Measurements from ENCODE around the gene GALE. TPM values are rescaled to one million over a fixed set of nuclear protein-coding genes. Genes with fewer than 3 reads are reported as not detected.

The GALE gene
- total and polyA plus RNA-seq, 11 donors, result 6.2 to 20.8 (median 9.9) TPM

GRCh38 chr1:23757812-23758211, 42.7 kb downstream of the GALE start:
- H3K27ac ChIP-seq, result peak overlapping the region in 3 of 12 donors; percentile 3 to 43 (median 13)
- H3K9me3 ChIP-seq, result no peaks in the 10 kb centered on the region
- no peak for TF ChIP-seq CTCF (IDR thresholded peaks at IDR 0.05)
- no peak for TF ChIP-seq POLR2A (IDR thresholded peaks at IDR 0.05)
- H3K36me3 ChIP-seq, result peaks cover 0 to 100% (median 81%) of the 10 kb centered on the region in 9 donors
- intact Hi-C loops (cut with DNase I), result loop anchor here in 1 of 10 donors (10.0 kb wide), 1 partner anchor 203 kb away; the partner anchor contains the start of gene ID3
- H3K4me1 ChIP-seq, result peaks cover 0 to 68% (median 29%) of the 10 kb centered on the region in 12 donors
- 43 to 61% (median 48%) methylated on average over 1 of the region's 1 CpG for WGBS, 4 donors
- H3K27me3 ChIP-seq, result no peaks in the 10 kb centered on the region
- no peak for ATAC-seq
- no peak for DNase-seq
- no peak overlapping the region for H3K4me3 ChIP-seq

- ATAC-seq (no peak), DNase-seq (no peak)
- TF ChIP-seq CTCF (IDR thresholded peaks at IDR 0.05) (no peak), POLR2A (IDR thresholded peaks at IDR 0.05) (no peak)
- peaks cover 0 to 61% (median 23%) of the 10 kb centered on the region in 12 donors for H3K4me1 ChIP-seq
- 91 to 97% (median 92%) methylated on average over 3 of the region's 3 CpGs for WGBS, 4 donors
- intact Hi-C loops (cut with DNase I), result loop anchor here in 1 of 10 donors (10.0 kb wide), 1 partner anchor 202 kb away; the partner anchor contains the start of gene ID3
- H3K27ac ChIP-seq, result no peak overlapping the region
- no peaks in the 10 kb centered on the region for H3K27me3 ChIP-seq
- H3K9me3 ChIP-seq, result no peaks in the 10 kb centered on the region
- H3K4me3 ChIP-seq, result no peak overlapping the region
- H3K36me3 ChIP-seq, result peaks cover 0 to 100% (median 92%) of the 10 kb centered on the region in 9 donors
Observed at GRCh38 chr1:23756676-23757075, 43.9 kb downstream of the GALE start.

- no peaks in the 10 kb centered on the region for H3K27me3 ChIP-seq
- DNase-seq (no peak), ATAC-seq (no peak)
- no peak overlapping the region for H3K4me3 ChIP-seq
- peaks cover 0 to 41% (median 4%) of the 10 kb centered on the region in 12 donors for H3K4me1 ChIP-seq
- H3K36me3 ChIP-seq, result peaks cover 0 to 98% (median 79%) of the 10 kb centered on the region in 9 donors
- TF ChIP-seq POLR2A (IDR thresholded peaks at IDR 0.05) (no peak), CTCF (IDR thresholded peaks at IDR 0.05) (no peak)
- H3K9me3 ChIP-seq, result no peaks in the 10 kb centered on the region
- H3K27ac ChIP-seq, result no peak overlapping the region
- 85 to 97% (median 93%) methylated on average over 1 of the region's 1 CpG for WGBS, 4 donors
- intact Hi-C loops (cut with DNase I), result loop anchor here in 1 of 10 donors (10.0 kb wide), 1 partner anchor 198 kb away; the partner anchor contains the start of gene ID3
Observed at GRCh38 chr1:23752909-23753308, 47.6 kb downstream of the GALE start.

- Histone ChIP-seq H3K27ac (peak overlapping the region in 1 of 12 donors; percentile 4), H3K4me3 (no peak overlapping the region), H3K36me3 (peaks cover 0 to 98% (median 69%) of the 10 kb centered on the region in 9 donors), H3K4me1 (peaks cover 0 to 45% (median 8%) of the 10 kb centered on the region in 12 donors), H3K27me3 (no peaks in the 10 kb centered on the region), H3K9me3 (no peaks in the 10 kb centered on the region)
- ATAC-seq (no peak), DNase-seq (no peak)
- intact Hi-C loops (cut with DNase I), result loop anchor here in 1 of 10 donors (10.0 kb wide), 1 partner anchor 197 kb away; the partner anchor contains the start of gene ID3
- TF ChIP-seq CTCF (IDR thresholded peaks at IDR 0.05) (no peak), POLR2A (IDR thresholded peaks at IDR 0.05) (no peak)
- 68 to 77% (median 74%) methylated on average over 4 of the region's 4 CpGs for WGBS, 4 donors
Observed at GRCh38 chr1:23751815-23752200, 48.7 kb downstream of the GALE start.
